ENCODE results near the gene TLCD4. TPM values are rescaled to one million over a fixed set of nuclear protein-coding genes. Genes with fewer than 3 reads are reported as not detected.
"Not testable (repeated sequence)": the region's sequence is repeated elsewhere in the genome, so short reads cannot be mapped to it uniquely, and the experiment has no call there.

Gene TLCD4
- total and polyA plus RNA-seq, 11 donors: 13.0 to 82.7 (median 53.0) TPM

DNA sequence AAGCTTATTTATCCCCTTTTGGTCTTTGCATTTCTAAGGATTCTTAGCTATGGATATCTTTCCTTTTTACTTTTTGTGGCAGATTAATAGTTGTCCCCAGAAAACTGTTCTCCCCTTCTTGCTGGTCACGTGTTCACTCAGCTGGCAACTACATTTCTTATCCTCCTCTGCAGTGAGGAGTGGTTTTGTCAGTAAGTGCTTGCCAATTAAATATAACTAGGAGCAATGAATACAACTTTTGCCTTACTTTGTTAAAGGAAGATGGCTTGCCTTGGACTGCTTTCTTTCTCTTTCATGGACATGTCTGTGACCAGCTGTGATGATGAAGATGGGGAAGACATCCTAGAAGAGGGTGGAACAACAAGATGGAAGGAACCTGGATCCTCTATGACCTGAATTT, 28.9 kb upstream of the TLCD4 start:
- ATAC-seq (no peak), DNase-seq (no peak)
- no peak for TF ChIP-seq POLR2A (IDR thresholded peaks at IDR 0.05)
- TF ChIP-seq, protein P1, sequence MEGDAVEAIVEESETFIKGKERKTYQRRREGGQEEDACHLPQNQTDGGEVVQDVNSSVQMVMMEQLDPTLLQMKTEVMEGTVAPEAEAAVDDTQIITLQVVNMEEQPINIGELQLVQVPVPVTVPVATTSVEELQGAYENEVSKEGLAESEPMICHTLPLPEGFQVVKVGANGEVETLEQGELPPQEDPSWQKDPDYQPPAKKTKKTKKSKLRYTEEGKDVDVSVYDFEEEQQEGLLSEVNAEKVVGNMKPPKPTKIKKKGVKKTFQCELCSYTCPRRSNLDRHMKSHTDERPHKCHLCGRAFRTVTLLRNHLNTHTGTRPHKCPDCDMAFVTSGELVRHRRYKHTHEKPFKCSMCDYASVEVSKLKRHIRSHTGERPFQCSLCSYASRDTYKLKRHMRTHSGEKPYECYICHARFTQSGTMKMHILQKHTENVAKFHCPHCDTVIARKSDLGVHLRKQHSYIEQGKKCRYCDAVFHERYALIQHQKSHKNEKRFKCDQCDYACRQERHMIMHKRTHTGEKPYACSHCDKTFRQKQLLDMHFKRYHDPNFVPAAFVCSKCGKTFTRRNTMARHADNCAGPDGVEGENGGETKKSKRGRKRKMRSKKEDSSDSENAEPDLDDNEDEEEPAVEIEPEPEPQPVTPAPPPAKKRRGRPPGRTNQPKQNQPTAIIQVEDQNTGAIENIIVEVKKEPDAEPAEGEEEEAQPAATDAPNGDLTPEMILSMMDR (IDR thresholded peaks at IDR 0.05): no peak
- peak overlapping the region in 6 of 12 donors; percentile 78 to 95 (median 84) for H3K27ac ChIP-seq
- H3K36me3 ChIP-seq: no peaks in the 10 kb centered on the region
- H3K4me1 ChIP-seq: peaks cover 0 to 32% (median 13%) of the 10 kb centered on the region in 12 donors
- H3K9me3 ChIP-seq: peaks cover 0 to 12% (median 2%) of the 10 kb centered on the region in 12 donors
- intact Hi-C loops (cut with DNase I): loop anchor here in 1 of 10 donors (5.0 kb wide), 1 partner anchor 144 kb away; the partner anchor contains the start of gene RWDD3
- no peak overlapping the region for H3K4me3 ChIP-seq
- 54 to 82% (median 68%) methylated on average over 1 of the region's 1 CpG for WGBS, 4 donors
- no peaks in the 10 kb centered on the region for H3K27me3 ChIP-seq

DNA sequence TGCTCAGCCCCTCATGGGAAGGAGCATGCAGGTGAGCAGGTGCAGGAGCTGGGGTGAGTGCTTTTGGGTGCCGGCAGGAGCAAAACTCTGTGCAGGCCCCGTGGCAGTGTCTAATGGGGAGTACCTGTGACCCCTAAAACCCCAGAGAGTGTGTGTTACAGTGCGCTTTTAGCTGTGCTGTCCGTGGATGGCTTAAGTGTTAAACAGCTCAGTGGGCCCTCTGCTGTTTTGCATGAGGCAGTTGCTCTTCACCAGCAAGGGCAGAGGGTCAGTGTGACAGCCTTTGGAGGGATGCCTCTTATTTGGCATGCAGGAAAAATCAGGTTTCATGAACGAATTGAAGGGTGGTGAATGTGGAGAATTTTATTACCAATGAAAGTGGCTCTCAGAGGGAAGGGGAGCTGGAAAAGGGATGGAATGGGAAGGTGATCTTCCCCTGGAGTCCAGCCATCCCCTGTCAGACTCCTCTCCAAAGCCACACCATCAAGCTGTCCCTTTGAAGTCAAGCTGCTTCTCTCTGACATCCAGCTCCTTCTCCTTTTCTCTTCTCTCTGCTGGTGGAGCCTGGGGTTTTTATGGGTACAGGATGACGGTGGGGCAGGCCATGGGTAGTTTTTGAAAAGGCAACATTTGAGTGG, 27.4 kb upstream of the TLCD4 start:
- Histone ChIP-seq H3K36me3 (no peaks in the 10 kb centered on the region), H3K27ac (no peak overlapping the region), H3K27me3 (no peaks in the 10 kb centered on the region), H3K9me3 (peaks cover 0 to 12% (median 2%) of the 10 kb centered on the region in 12 donors), H3K4me3 (no peak overlapping the region), H3K4me1 (peaks cover 0 to 25% (median 11%) of the 10 kb centered on the region in 12 donors)
- WGBS, 4 donors: 91 to 94% (median 94%) methylated on average over 2 to 6 of the region's 6 CpGs
- intact Hi-C loops (cut with DNase I): loop anchor here in 1 of 10 donors (5.0 kb wide), 1 partner anchor 143 kb away; the partner anchor contains the start of gene RWDD3
- ATAC-seq (no peak), DNase-seq (no peak)
- TF ChIP-seq, protein P1 (IDR thresholded peaks at IDR 0.05): no peak
- no peak for TF ChIP-seq POLR2A (IDR thresholded peaks at IDR 0.05)

DNA sequence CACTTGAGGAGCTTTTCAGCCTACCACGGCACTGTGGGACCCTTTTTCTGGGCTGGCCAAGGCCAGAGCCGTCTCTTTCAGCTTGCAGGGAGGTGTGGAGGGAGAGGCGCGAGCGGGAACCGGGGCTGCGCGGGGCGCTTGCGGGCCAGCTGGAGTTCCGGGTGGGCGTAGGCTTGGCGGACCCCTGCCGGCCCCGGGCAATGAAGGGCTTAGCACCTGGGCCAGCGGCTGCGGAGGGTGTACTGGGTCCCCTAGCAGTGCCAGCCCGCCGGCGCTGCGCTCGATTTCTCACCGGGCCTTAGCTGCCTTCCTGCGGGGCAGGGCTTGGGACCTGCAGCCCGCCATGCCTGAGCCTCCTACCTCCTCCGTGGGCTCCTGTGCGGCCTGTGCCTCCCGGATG, 25.9 kb upstream of the TLCD4 start:
- H3K27me3 ChIP-seq; H3K27ac ChIP-seq; H3K36me3 ChIP-seq; DNase-seq; ATAC-seq; intact Hi-C loops (cut with DNase I); H3K4me3 ChIP-seq: not testable (repeated sequence)
- H3K9me3 ChIP-seq: peaks cover 0 to 12% (median 2%) of the 10 kb centered on the region in 12 donors
- H3K4me1 ChIP-seq: peaks cover 0 to 25% (median 9%) of the 10 kb centered on the region in 12 donors
- 75 to 89% (median 77%) methylated on average over 25 to 28 of the region's 28 CpGs for WGBS, 4 donors

DNA sequence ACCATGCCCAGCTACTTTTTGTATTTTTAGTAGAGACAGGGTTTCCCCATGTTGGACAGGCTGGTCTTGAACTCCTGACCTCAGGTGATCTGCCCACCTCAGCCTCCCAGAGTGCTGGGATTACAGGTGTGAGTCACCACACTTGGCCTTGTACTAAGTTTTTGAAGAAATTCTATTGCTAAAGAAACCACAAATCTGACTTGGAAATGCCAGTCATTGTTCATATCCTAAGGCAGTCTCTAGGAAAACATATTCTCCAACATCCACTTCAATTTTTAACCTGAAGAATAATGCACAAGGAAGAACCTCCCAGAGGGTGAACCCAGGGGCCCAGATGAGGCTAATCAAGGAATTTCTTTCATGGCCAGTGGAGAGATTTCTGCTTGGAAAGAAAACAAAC, 24.3 kb upstream of the TLCD4 start:
- peaks cover 0 to 12% (median 2%) of the 10 kb centered on the region in 12 donors for H3K9me3 ChIP-seq
- H3K4me1 ChIP-seq, DNase-seq: not testable (repeated sequence)

DNA sequence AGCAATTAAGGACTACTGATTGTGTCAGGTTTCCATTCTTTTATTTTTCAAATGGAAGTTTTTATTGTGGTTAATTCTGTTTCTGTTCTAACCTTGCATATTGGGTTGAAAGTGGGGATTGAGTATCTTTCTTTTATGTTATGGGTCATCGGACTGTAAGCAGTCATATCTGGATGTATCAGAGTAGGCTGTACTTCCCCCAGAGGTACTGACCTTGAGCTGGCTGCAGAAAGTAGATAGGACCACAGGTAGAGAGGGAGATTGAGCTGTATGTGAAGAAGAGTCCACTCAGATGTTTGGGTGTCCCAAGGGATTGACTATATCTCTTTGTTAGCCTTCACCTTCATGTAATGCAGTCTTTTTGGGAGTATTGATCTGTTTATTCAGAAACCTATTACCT, 23.9 kb upstream of the TLCD4 start:
- WGBS, 4 donors: 42 to 89% (median 64%) methylated on average over 1 of the region's 1 CpG
- TF ChIP-seq POLR2A (IDR thresholded peaks at IDR 0.05): no peak
- TF ChIP-seq, protein P1 (IDR thresholded peaks at IDR 0.05): no peak
- Histone ChIP-seq H3K27ac (no peak overlapping the region), H3K4me1 (peaks cover 0 to 4% (median 0%) of the 10 kb centered on the region in 12 donors), H3K9me3 (peaks cover 0 to 12% (median 2%) of the 10 kb centered on the region in 12 donors), H3K4me3 (no peak overlapping the region), H3K27me3 (no peaks in the 10 kb centered on the region), H3K36me3 (no peaks in the 10 kb centered on the region)
- ATAC-seq (no peak), DNase-seq (no peak)
- intact Hi-C loops (cut with DNase I): no loop called here

More for the DNA sequence above, 24.3 kb upstream of the TLCD4 start:
- H3K27ac ChIP-seq; H3K4me3 ChIP-seq; intact Hi-C loops (cut with DNase I); H3K27me3 ChIP-seq; H3K36me3 ChIP-seq; ATAC-seq: not testable (repeated sequence)

All from heart left ventricle (tissue), 16 donors.